Hepatocyte (in vitro differentiated cells): ENCODE results near the gene TBC1D1.

ENCODE experiments used
- CTCF ChIP-seq: fragments of 200-600 bp; sonication (generic); IDR thresholded peaks from 2 replicates; pipeline ENCODE4 v1.5.1; 2016; ENCODE audit warnings: antibody characterized with exemption, mild to moderate bottlenecking; ENCODE audit not compliant: poor library complexity
- EZH2 ChIP-seq: fragments of 200-600 bp; sonication (generic); IDR thresholded peaks from 2 replicates; pipeline ENCODE4 v1.6.1; 2016; ENCODE audit warnings: antibody characterized with exemption, mild to moderate bottlenecking, borderline replicate concordance

GRCh38 chr4:38113551-38113950, 222.7 kb downstream of the TBC1D1 start:
- TF ChIP-seq CTCF (no peak), EZH2 (no peak)
